ENCODE results near the gene RPL18.

Gene RPL18

GRCh38 chr19:48615231-48616040 lies 3.5 kb downstream of the RPL18 start (continued):
- no peak for TF ChIP-seq PRDM10 (tag by site-specific recombination; IDR thresholded peaks at IDR 0.05)
- TF ChIP-seq INSM2 (tag by site-specific recombination; IDR thresholded peaks at IDR 0.05): no peak
- peak; percentile 39; the same call in 1 of the 2 replicates for TF ChIP-seq ZBTB20 (tag by site-specific recombination; IDR thresholded peaks at IDR 0.05)
- TF ChIP-seq ZNF549 (tag by site-specific recombination; IDR thresholded peaks at IDR 0.05): no peak
- no peak for TF ChIP-seq KLF17 (tag by site-specific recombination; IDR thresholded peaks at IDR 0.05)
- no peak for TF ChIP-seq ZBTB26 (tag by site-specific recombination; optimal IDR thresholded peaks at IDR 0.05)
- TF ChIP-seq ZNF341 (tag by site-specific recombination; IDR thresholded peaks at IDR 0.05; ENCODE audit: low read depth): no peak
- TF ChIP-seq ZFP41 (tag by site-specific recombination; IDR thresholded peaks at IDR 0.05; ENCODE audit: borderline replicate concordance): no peak
- TF ChIP-seq ZNF335 (tag by site-specific recombination; conservative IDR thresholded peaks at IDR 0.05): 0 out of 2 replicates have a peak, but pooled peaks have one; percentile 42
- no peak for TF ChIP-seq ZNF707 (tag by site-specific recombination; IDR thresholded peaks at IDR 0.05)
- TF ChIP-seq ZSCAN16 (tag by site-specific recombination; IDR thresholded peaks at IDR 0.05): no peak
- TF ChIP-seq CTCF (tag by site-specific recombination; IDR thresholded peaks at IDR 0.05): no peak
- peak; percentile 62; the same call in 1 of the 2 replicates for TF ChIP-seq ZBTB17 (tag by site-specific recombination; IDR thresholded peaks at IDR 0.05)
- 0 out of 2 replicates have a peak, but pooled peaks have one; percentile 13 for TF ChIP-seq ZFP37 (tag by site-specific recombination; IDR thresholded peaks at IDR 0.05)
- TF ChIP-seq ZNF114 (tag by site-specific recombination; IDR thresholded peaks at IDR 0.05): no peak
- TF ChIP-seq BCL11B (tag by site-specific recombination; IDR thresholded peaks at IDR 0.05; ENCODE audit: low read depth): peak; percentile 23; the same call in 1 of the 2 replicates
- no peak; the same call in 1 of the 2 replicates for TF ChIP-seq KLF9 (tag by site-specific recombination; IDR thresholded peaks at IDR 0.05; ENCODE audit: low read depth)
- TF ChIP-seq GLI4 (tag by site-specific recombination; IDR thresholded peaks at IDR 0.05): no peak
- TF ChIP-seq ZNF629 (tag by site-specific recombination; IDR thresholded peaks at IDR 0.05): peak; percentile 73
- TF ChIP-seq ELK4 (IDR thresholded peaks at IDR 0.05; ENCODE audit: borderline replicate concordance, low read depth, low read length): no peak
- TF ChIP-seq KLF7 (tag by site-specific recombination; IDR thresholded peaks at IDR 0.05; ENCODE audit: borderline replicate concordance): no peak
- no peak for TF ChIP-seq PRDM1 (tag by site-specific recombination; IDR thresholded peaks at IDR 0.05)
- no peak for TF ChIP-seq ZNF423 (tag by site-specific recombination; IDR thresholded peaks at IDR 0.05)
- no peak for TF ChIP-seq ZNF514 (tag by site-specific recombination; IDR thresholded peaks at IDR 0.05)
- 0 out of 2 replicates have a peak, but pooled peaks have one; percentile 40 for TF ChIP-seq IKZF3 (tag by site-specific recombination; IDR thresholded peaks at IDR 0.05)

Data from HEK293 (cell line).